ENCODE measurements around the gene HAT1.
"Not testable (repeated sequence)": the region's sequence is repeated elsewhere in the genome, so short reads cannot be mapped to it uniquely, and the experiment has no call there.

Gene HAT1

DNA sequence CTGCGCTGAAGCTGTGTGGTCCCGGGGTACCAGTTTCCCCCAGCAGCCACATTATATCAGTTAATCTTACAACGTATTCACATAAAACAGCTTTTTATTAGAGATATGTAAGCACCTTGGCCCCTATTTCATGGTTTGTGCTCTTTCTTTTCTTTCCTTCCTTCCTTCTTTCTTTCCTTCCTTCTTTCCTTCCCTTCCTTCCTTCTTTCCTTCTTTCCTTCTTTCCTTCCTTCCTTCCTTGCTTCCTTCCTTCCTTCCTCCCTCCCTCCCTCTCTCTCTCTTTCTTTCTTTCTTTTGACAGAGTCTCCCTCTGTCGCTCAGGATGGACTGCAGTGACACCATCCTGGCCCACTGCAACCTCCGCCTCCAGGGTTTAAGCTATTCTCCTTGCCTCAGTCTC lies 73.8 kb downstream of the HAT1 start:
- in situ Hi-C loops (cut with HindIII; ENCODE audit: low sequenced_read_pairs), result no loop called here
- TF ChIP-seq, protein P1, sequence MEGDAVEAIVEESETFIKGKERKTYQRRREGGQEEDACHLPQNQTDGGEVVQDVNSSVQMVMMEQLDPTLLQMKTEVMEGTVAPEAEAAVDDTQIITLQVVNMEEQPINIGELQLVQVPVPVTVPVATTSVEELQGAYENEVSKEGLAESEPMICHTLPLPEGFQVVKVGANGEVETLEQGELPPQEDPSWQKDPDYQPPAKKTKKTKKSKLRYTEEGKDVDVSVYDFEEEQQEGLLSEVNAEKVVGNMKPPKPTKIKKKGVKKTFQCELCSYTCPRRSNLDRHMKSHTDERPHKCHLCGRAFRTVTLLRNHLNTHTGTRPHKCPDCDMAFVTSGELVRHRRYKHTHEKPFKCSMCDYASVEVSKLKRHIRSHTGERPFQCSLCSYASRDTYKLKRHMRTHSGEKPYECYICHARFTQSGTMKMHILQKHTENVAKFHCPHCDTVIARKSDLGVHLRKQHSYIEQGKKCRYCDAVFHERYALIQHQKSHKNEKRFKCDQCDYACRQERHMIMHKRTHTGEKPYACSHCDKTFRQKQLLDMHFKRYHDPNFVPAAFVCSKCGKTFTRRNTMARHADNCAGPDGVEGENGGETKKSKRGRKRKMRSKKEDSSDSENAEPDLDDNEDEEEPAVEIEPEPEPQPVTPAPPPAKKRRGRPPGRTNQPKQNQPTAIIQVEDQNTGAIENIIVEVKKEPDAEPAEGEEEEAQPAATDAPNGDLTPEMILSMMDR (IDR thresholded peaks at IDR 0.05; ENCODE audit: low read depth, low read length), result no peak

DNA sequence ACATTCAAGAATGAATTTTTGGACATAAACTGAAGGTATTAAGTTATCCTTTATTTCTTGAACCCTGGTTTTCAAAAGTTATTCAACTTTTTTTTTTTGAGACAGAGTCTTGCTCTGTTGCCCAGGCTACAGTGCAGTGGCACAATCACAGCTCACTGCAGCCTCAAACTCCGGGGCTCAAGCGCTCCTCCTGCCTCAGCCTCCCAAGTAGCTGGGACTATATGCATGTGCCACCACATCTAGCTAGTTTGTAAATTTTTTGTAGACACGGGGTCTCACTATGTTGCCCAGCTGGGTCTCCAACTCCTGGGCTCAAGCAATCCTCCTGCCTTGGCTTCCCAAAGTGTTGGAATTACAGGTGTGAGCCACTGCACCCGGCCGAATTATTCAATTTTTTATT lies 74.8 kb downstream of the HAT1 start:
- H3K4me3 ChIP-seq (ENCODE audit: low read depth, low read length); DNase-seq (ENCODE audit: low read depth, low spot score); in situ Hi-C loops (cut with HindIII; ENCODE audit: low sequenced_read_pairs): not testable (repeated sequence)

More for the DNA sequence above, 73.8 kb downstream of the HAT1 start:
- H3K4me3 ChIP-seq (ENCODE audit: low read depth, low read length), result no peak overlapping the region
- no peak for DNase-seq (ENCODE audit: low read depth, low spot score)

DNA sequence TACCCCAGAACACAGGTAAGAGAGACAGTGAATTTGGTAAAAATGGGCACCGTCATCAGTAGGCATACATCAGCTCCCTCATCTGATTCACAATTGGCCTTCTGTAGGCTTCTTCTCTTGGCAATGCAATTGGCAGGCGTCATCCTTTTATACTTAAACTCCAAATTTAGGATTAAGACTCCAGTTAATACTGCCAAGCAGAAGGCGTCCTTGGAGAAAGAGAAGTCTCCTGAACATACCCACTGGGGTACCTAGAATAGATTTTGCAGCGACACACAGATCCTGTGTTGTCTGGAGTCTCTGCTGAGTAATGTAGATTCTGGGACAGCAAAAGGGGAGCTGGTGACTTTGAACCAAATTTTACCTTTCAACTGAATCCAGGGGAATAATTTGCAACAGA lies 76.9 kb downstream of the HAT1 start:
- no peak for DNase-seq (ENCODE audit: low read depth, low spot score)

DNA sequence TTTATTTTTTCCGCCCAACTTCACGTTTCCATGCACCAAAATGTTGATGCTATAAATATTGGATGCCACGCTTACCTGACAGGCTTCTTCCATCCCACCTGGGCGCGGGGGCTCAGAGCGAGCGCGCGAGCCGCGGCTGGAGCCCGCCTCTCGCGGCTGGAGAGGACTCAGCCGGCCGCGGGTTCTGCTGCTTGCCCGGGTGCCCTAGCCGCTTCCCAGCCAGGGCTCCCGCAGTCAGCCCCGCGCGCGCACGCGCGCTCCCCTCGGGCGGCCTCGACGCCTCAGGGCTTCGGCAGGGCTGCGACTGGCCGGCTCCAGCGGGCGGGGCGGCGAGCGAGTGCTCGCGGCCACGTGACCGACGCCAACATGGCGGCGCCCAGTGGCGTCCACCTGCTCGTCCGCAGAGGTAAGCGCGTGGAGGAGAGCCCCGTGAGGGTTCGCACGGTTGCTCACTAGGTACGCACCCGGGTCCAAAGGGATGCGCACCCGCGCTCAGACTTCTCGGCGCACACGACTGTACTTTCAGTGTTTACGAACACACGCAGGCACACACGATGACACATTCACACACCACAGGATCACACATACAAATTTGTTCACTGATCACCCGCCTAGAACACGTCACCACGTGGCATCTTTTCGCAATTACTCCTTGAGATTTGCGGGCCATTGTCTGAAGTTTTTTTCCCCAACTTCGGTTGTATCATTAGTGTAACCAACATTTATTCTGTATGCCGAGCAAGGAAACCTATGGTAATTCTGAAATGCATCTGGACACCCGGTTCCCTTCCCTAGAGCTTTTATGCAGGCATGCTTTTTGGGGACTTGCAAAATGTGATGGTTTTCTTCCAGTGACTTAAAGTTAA lies 77.6 kb downstream of the HAT1 start, which contains the start of gene METAP1D:
TSS of gene METAP1D (plus strand) at position 350 of the 866 bp plus-strand sequence. CDS start at position 367, 17 bp downstream.
- in situ Hi-C loops (cut with HindIII; ENCODE audit: low sequenced_read_pairs), result no loop called here

More for the DNA sequence above, 76.9 kb downstream of the HAT1 start:
- peak overlapping the region; percentile 43 for H3K4me3 ChIP-seq (ENCODE audit: low read depth, low read length)
- in situ Hi-C loops (cut with HindIII; ENCODE audit: low sequenced_read_pairs), result no loop called here
- TF ChIP-seq, protein P1 (IDR thresholded peaks at IDR 0.05; ENCODE audit: low read depth, low read length), result no peak

DNA sequence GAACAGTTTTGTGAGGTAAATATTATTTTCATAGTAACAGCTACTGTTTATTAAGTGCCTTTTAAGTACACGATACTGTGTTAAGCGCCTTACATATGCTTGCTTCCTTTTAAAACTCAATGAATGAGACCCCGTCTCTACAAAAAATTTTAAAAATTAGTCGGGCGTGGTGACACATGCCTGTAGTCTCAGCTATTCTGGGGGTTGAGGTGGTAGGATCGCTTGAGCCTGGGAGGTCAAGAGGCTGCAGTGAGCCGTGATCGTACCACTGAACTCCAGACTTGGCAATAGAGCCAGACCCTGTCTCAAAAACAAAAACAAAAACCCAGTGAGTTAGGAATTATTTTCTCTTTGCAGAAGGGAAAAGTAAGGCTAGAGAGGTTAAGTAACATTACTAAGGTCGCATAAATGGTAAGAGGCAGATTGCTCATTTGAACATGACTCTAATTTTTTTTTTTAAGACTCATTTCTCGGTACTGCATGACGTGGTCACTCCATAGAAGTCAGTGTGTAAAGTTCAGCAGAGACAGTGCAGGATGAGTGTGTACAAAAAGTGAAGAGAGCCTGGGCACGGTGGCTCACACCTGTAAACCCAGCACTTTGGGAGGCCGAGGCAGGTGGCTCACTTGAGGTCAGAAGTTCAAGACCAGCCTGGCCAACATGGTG lies 78.6 kb downstream of the HAT1 start:
- DNase-seq (ENCODE audit: low read depth, low spot score), result no peak
- peak overlapping the region; percentile 58 for H3K4me3 ChIP-seq (ENCODE audit: low read depth, low read length)
- TF ChIP-seq, protein P1 (IDR thresholded peaks at IDR 0.05; ENCODE audit: low read depth, low read length), result no peak
- in situ Hi-C loops (cut with HindIII; ENCODE audit: low sequenced_read_pairs), result no loop called here

More for the DNA sequence above, 77.6 kb downstream of the HAT1 start, which contains the start of gene METAP1D:
- peak; percentile 92 for DNase-seq (ENCODE audit: low read depth, low spot score)
- peak within 1 kb of the TSS; percentile 58 for H3K4me3 ChIP-seq (ENCODE audit: low read depth, low read length)
- TF ChIP-seq, protein P1 (IDR thresholded peaks at IDR 0.05; ENCODE audit: low read depth, low read length), result no peak

DNA sequence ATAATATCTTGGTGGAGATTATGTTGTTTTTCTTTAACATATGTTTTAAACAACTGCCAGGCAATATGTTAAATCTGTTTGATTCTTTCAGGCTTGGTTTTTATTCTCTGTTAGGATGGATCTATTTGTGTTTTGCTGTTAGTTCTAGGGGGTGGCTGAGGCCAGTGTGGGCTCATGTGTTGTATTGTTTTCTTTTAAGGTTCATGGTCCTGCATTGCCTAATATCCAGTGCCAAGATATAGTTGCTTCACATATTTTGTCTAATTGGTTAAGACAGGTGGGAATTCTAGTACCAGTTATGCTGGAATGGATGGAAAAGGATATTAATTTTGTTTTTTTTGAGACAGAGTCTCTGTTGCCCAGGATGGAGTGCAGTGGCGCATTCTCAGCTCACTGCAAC lies 85.1 kb downstream of the HAT1 start:
- H3K4me3 ChIP-seq (ENCODE audit: low read depth, low read length), result no peak overlapping the region
- in situ Hi-C loops (cut with HindIII; ENCODE audit: low sequenced_read_pairs), result no loop called here
- no peak for DNase-seq (ENCODE audit: low read depth, low spot score)
- TF ChIP-seq, protein P1 (IDR thresholded peaks at IDR 0.05; ENCODE audit: low read depth, low read length), result no peak

DNA sequence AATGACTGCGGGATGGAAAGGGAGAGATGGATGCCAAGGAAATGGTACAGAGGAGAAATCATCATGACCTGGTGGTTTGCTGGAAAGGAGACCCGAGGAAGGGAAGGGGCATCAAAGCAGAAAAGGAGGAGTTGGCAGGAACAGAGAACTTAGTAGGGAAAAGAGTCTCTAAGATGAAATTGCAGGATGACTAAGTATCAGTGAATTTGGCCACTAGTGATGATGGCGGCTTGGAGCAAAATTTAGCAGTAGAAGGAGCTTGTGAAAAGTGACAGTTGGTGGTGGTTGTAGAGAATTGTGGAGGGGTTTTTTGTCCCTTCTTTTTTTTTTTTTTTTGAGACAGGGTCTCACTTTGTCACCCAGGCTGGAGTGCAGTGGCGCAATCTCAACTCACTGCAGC lies 87.6 kb downstream of the HAT1 start:
- TF ChIP-seq, protein P1 (IDR thresholded peaks at IDR 0.05; ENCODE audit: low read depth, low read length), result no peak
- no peak overlapping the region for H3K4me3 ChIP-seq (ENCODE audit: low read depth, low read length)
- no peak for DNase-seq (ENCODE audit: low read depth, low spot score)
- in situ Hi-C loops (cut with HindIII; ENCODE audit: low sequenced_read_pairs), result no loop called here
